OCI-LY7 (cell line): ENCODE measurements around the gene C1QL1.

Source experiments
- EZH2phosphoT487 ChIP-seq: fragments of 200-600 bp; sonication (generic); IDR thresholded peaks from 2 replicates; pipeline ENCODE4 v1.6.1; 2018; ENCODE audit warnings: low read depth, borderline replicate concordance, mild to moderate bottlenecking, mixed run types, antibody characterized with exemption, low read length, moderate library complexity, mixed read lengths
- TF ChIP-seq, protein P1 (sequence below): fragments of 200-600 bp; sonication (generic); conservative IDR thresholded peaks from 2 replicates; pipeline ENCODE4 v1.5.1; 2014; ENCODE audit warnings: mild to moderate bottlenecking, antibody characterized with exemption, low read length, moderate library complexity, mixed read lengths

GRCh38 chr17:44995436-44996001, 27.4 kb upstream of the C1QL1 start:
- TF ChIP-seq, protein P1, sequence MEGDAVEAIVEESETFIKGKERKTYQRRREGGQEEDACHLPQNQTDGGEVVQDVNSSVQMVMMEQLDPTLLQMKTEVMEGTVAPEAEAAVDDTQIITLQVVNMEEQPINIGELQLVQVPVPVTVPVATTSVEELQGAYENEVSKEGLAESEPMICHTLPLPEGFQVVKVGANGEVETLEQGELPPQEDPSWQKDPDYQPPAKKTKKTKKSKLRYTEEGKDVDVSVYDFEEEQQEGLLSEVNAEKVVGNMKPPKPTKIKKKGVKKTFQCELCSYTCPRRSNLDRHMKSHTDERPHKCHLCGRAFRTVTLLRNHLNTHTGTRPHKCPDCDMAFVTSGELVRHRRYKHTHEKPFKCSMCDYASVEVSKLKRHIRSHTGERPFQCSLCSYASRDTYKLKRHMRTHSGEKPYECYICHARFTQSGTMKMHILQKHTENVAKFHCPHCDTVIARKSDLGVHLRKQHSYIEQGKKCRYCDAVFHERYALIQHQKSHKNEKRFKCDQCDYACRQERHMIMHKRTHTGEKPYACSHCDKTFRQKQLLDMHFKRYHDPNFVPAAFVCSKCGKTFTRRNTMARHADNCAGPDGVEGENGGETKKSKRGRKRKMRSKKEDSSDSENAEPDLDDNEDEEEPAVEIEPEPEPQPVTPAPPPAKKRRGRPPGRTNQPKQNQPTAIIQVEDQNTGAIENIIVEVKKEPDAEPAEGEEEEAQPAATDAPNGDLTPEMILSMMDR = no peak
- no peak for TF ChIP-seq EZH2phosphoT487
